K562 (cell line): ENCODE measurements around the gene PHOX2A. TPM values are rescaled to one million over a fixed set of nuclear protein-coding genes. Genes with fewer than 3 reads are reported as not detected.
"Not testable (repeated sequence)": the region's sequence is repeated elsewhere in the genome, so short reads cannot be mapped to it uniquely, and the experiment has no call there.

Experiments used
- ATAC-seq: fragments of 200-7000 bp; cut with Tn5 transposase; 3 replicates; pipeline ENCODE4 v1.9.1; 2020; ENCODE audit warnings: moderate library complexity
- BruUV-seq: library from RNA; stranded (reverse); fragments of 400-500 nt; replicated peaks from 2 replicates; lab custom pipeline; 2021; lab: Mats Ljungman, UMichigan
- CTCF ChIA-PET: fragments of 300-600 bp; formaldehyde crosslinking; extraction: SDS; loops from one replicate; lab custom pipeline; 2021; ENCODE audit warnings: low intra/inter-chr PET ratio; lab: Yijun Ruan, JAX
- POLR2A ChIA-PET: fragments of 300-600, 350-650 bp; sonication (Branson Sonifier 250); formaldehyde crosslinking; extraction: SDS; loops from one replicate; lab custom pipeline; 2021; ENCODE audit warnings: antibody characterized with exemption, inconsistent platforms; lab: Yijun Ruan, JAX
- DNase-seq, 4 experiments: peaks; one replicate each; pipeline versions ENCODE4 v3.0.0 to v3.0.0-alpha.2; 2011 to 2018; ENCODE audit warnings: low spot score in 3 of 4, mixed read lengths in 3 of 4; ENCODE audit errors: extremely low read depth in 1 of 4
- FAIRE-seq: peaks from 2 replicates; lab custom pipeline; 2011; peaks lifted over from hg19 to GRCh38; lab: Jason Lieb, UNC
- H2AFZ ChIP-seq: 2 replicates; pipeline ENCODE4 v1.6.0; 2011; ENCODE audit warnings: low read depth, low read length, control low read depth, inconsistent platforms
- H3K27ac ChIP-seq: fragments of 200-600 bp; 3 replicates; pipeline ENCODE4 v1.8.0; 2011; ENCODE audit warnings: low read depth, mild to moderate bottlenecking, control low read depth, inconsistent platforms, low read length, moderate library complexity, mixed read lengths; ENCODE audit errors: extremely low read depth
- H3K27me3 ChIP-seq, 2 experiments: fragments of 300-600 bp in 1 of 2; 2 replicates in 1 of 2; 3 replicates in 1 of 2; pipeline versions ENCODE4 v1.6.0 to v1.8.0; 2011; ENCODE audit warnings: inconsistent platforms in 2 of 2, low read length in 2 of 2, mild to moderate bottlenecking in 1 of 2, mixed read lengths in 1 of 2, moderate library complexity in 1 of 2; ENCODE audit not compliant: control insufficient read depth in 2 of 2, insufficient read depth in 2 of 2
- H3K36me3 ChIP-seq: fragments of 300-600 bp; 3 replicates; pipeline ENCODE4 v1.8.0; 2011; ENCODE audit warnings: mild to moderate bottlenecking, low read length, inconsistent platforms; ENCODE audit not compliant: control insufficient read depth, insufficient read depth
- H3K4me1 ChIP-seq, 2 experiments: fragments of 200-600 bp in 1 of 2; replicated peaks in 1 of 2; 2 replicates in 1 of 2; 3 replicates in 1 of 2; pipeline versions ENCODE4 v1.5.1 to v1.8.0; 2011; ENCODE audit warnings: inconsistent platforms in 2 of 2, low read length in 2 of 2, mild to moderate bottlenecking in 1 of 2, mixed read lengths in 1 of 2, moderate library complexity in 1 of 2; ENCODE audit not compliant: control insufficient read depth in 2 of 2, insufficient read depth in 2 of 2
- H3K4me2 ChIP-seq: 2 replicates; pipeline ENCODE4 v1.6.1; 2011; ENCODE audit warnings: low read length, control low read depth, inconsistent platforms, mixed read lengths; ENCODE audit not compliant: insufficient read depth
- H3K4me3 ChIP-seq: fragments of 200-600 bp; sonication (generic), shearing (Covaris generic); 2 replicates; pipeline ENCODE4 v1.5.1; 2016; ENCODE audit warnings: control low read depth, inconsistent platforms
- H3K79me2 ChIP-seq: fragments of 200-600 bp; 3 replicates; pipeline ENCODE4 v1.8.0; 2011; ENCODE audit warnings: low read length, inconsistent platforms; ENCODE audit not compliant: control insufficient read depth, insufficient read depth
- H3K9ac ChIP-seq, 2 experiments: 2 replicates each; pipeline versions ENCODE4 v1.6.0 to v1.6.1; 2011; ENCODE audit warnings: low read depth in 2 of 2, low read length in 2 of 2, control low read depth in 1 of 2, inconsistent platforms in 1 of 2, mild to moderate bottlenecking in 1 of 2, mixed read lengths in 1 of 2; ENCODE audit not compliant: insufficient read depth in 1 of 2
- H3K9me1 ChIP-seq: one replicate; pipeline ENCODE4 v1.6.0; 2011; ENCODE audit warnings: inconsistent platforms, mild to moderate bottlenecking, low read length, moderate library complexity; ENCODE audit not compliant: control insufficient read depth, insufficient read depth
- H3K9me3 ChIP-seq: replicated peaks from 2 replicates; pipeline ENCODE4 v1.5.1; 2011; ENCODE audit warnings: low read depth, low read length, inconsistent platforms; ENCODE audit not compliant: control insufficient read depth, insufficient read depth
- H4K20me1 ChIP-seq: replicated peaks from 2 replicates; pipeline ENCODE4 v1.6.1; 2011; ENCODE audit warnings: low read length, inconsistent platforms, mixed read lengths; ENCODE audit not compliant: control insufficient read depth, insufficient read depth
- CC2D1A ChIP-seq: fragments of 450-650 bp; IDR thresholded peaks from 2 replicates; pipeline ENCODE4 v1.6.1; 2017; ENCODE audit warnings: mild to moderate bottlenecking
- CEBPB ChIP-seq: fragments of 450-650 bp; IDR thresholded peaks from 2 replicates; pipeline ENCODE4 v1.6.1; 2016; ENCODE audit warnings: missing genetic modification characterization, missing compliant biosample characterization
- CEBPG ChIP-seq, 3 experiments: fragments of 200-800 bp in 1 of 3; sonication (Bioruptor generic) in 1 of 3; sonication (generic) in 1 of 3; formaldehyde crosslinking in 1 of 3; IDR thresholded peaks in 2 of 3; conservative IDR thresholded peaks in 1 of 3; 2 replicates each; pipeline versions ENCODE4 v1.6.1 to v1.8.0; 2016 to 2022; ENCODE audit warnings: missing compliant biosample characterization in 2 of 3, missing genetic modification characterization in 2 of 3, mild to moderate bottlenecking in 1 of 3, missing genetic modification reagents in 1 of 3
- HLTF ChIP-seq: fragments of 450-650 bp; IDR thresholded peaks from 2 replicates; pipeline ENCODE4 v1.6.1; 2016
- KDM1A ChIP-seq, 2 experiments: fragments of 450-650 bp; IDR thresholded peaks; 2 replicates each; pipeline ENCODE4 v1.6.1; 2016; ENCODE audit warnings: mild to moderate bottlenecking in 2 of 2
- NBN ChIP-seq: fragments of 450-650 bp; IDR thresholded peaks from 2 replicates; pipeline ENCODE4 v1.6.1; 2016; ENCODE audit warnings: low read depth, mild to moderate bottlenecking
- RAD21 ChIP-seq, 2 experiments: fragments of 250-450 bp in 1 of 2; fragments of 450-650 bp in 1 of 2; sonication (Bioruptor Pico) in 1 of 2; formaldehyde crosslinking in 1 of 2; IDR thresholded peaks in 1 of 2; conservative IDR thresholded peaks in 1 of 2; 2 replicates each; pipeline versions ENCODE4 v1.4.0 to v1.8.0; 2020 to 2022; ENCODE audit warnings: mild to moderate bottlenecking in 2 of 2, moderate library complexity in 1 of 2
- SMC3 ChIP-seq: conservative IDR thresholded peaks from 2 replicates; pipeline ENCODE4 v1.6.1; 2011; ENCODE audit warnings: low read depth, low read length, improper control_type of control experiment; ENCODE audit not compliant: insufficient read depth
- ZNF24 ChIP-seq: fragments of 450-650 bp; IDR thresholded peaks from 2 replicates; pipeline ENCODE4 v1.6.1; 2016
- ZNF384 ChIP-seq: IDR thresholded peaks from 2 replicates; pipeline ENCODE4 v1.6.1; 2012; ENCODE audit warnings: low read depth, low read length, improper control_type of control experiment
- WGBS: fragments of 100-300 bp; shearing (Covaris generic); methylation state at CpG from one replicate; pipeline ENCODE4 v1.1.6; 2016; ENCODE audit warnings: low coverage, mixed read lengths; ENCODE audit not compliant: insufficient coverage; ENCODE audit errors: missing lambda C conversion rate; 5-methylcytosine and 5-hydroxymethylcytosine counted together
- in situ Hi-C: fragments of 300-500 bp; cut with MboI; formaldehyde crosslinking; loops from 4 replicates; pipeline ENCODE4 v1.15.0; 2018; ENCODE audit warnings: inconsistent platforms, mixed read lengths
- intact Hi-C: fragments of 100-400 bp; cut with micrococcal nuclease; formaldehyde crosslinking; loops from 2 replicates; pipeline ENCODE4 v1.14.2; 2022
- polyA plus RNA-seq, 8 experiments: library from polyadenylated mRNA; depleted of rRNA in 4 of 8; stranded (reverse) in 5 of 8; unstranded in 3 of 8; fragments of >200 nt; fragmentation: Nextera tagmentation in 2 of 8; fragmentation: Illumina TruSeq in 1 of 8; extraction: Ambion mirVana in 2 of 8; extraction: Trizol in 1 of 8; gene quantifications; 2 replicates each; pipeline versions ENCODE4 v1.2.1 to v1.2.3, GENCODE V29; 2011 to 2014; ENCODE audit warnings: inconsistent platforms in 1 of 8, missing spikeins in 1 of 8
- total RNA-seq, 7 experiments: library from RNA; depleted of rRNA in 6 of 7; stranded (reverse); fragments of >200 nt in 6 of 7; fragmentation: Illumina TruSeq in 2 of 7; extraction: Trizol in 2 of 7; gene quantifications; 2 replicates each; pipeline versions ENCODE4 v1.2.1 to v1.2.3, GENCODE V29; 2011 to 2021; ENCODE audit warnings: low replicate concordance in 1 of 7
- TF ChIP-seq, protein P1 (sequence below): IDR thresholded peaks from 2 replicates; pipeline ENCODE4 v1.6.1; 2011; ENCODE audit warnings: borderline replicate concordance, low read depth, mild to moderate bottlenecking, moderate library complexity, low read length; ENCODE audit not compliant: insufficient read depth, poor library complexity, severe bottlenecking
- TF ChIP-seq, protein P2 (sequence below), 3 experiments: IDR thresholded peaks in 2 of 3; conservative IDR thresholded peaks in 1 of 3; 2 replicates each; pipeline ENCODE4 v1.5.1; 2011 to 2012; ENCODE audit warnings: low read length in 3 of 3, mild to moderate bottlenecking in 3 of 3, control low read depth in 2 of 3, improper control_type of control experiment in 1 of 3, inconsistent platforms in 1 of 3, low read depth in 1 of 3, mixed read lengths in 1 of 3, moderate library complexity in 1 of 3; ENCODE audit not compliant: insufficient read depth in 2 of 3

The PHOX2A gene
- total and polyA plus RNA-seq, 9 of the 15 experiments (the other 6 are each of a cell fraction or from before 2014, with no cell fraction given) = not detected

DNA sequence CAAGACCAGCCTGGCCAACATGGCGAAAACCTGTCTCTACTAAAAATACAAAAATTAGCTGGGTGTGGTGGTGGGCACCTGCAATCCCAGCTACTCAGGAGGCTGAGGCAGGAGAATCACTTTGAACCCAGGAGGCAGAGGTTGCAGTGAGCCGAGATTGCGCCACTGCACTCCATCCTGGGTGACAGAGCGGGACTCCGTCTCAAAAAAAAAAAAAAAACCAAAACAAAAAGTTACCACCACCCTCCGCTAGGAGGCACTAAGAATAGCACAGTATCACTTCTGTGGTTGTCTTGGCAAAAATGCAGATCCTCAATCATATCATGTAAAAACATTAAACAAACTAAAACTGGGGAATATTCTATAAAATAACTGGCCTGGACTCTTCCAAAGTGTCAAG, 46.8 kb upstream of the PHOX2A start:
- POLR2A ChIA-PET, in situ Hi-C loops: not testable (repeated sequence)
- peak; percentile 87 for FAIRE-seq
- TF ChIP-seq CEBPB (tag) (peak; percentile 88), ZNF384 (peak; percentile 97), CEBPG (CRISPR knock-in tag; IDR thresholded peaks at IDR 0.05) (peak; percentile 26; the same call in 1 of the 2 replicates), CEBPG (tag; conservative IDR thresholded peaks at IDR 0.05 in 1 of 2, IDR thresholded peaks at IDR 0.05 in 1 of 2) (peak; percentile 35 to 64; a peak in 3 of 4 replicates), HLTF (0 out of 2 replicates have a peak, but pooled peaks have one; percentile 36), RAD21 (CRISPR knock-in tag; conservative IDR thresholded peaks at IDR 0.05 in 1 of 2, IDR thresholded peaks at IDR 0.05 in 1 of 2) (peak in 1 of 2 experiments; percentile 64; a peak in 2 of 4 replicates), ZNF24 (0 out of 2 replicates have a peak, but pooled peaks have one; percentile 9), SMC3 (peak; percentile 31; the same call in 1 of the 2 replicates), NBN (0 out of 2 replicates have a peak, but pooled peaks have one; percentile 37), KDM1A (IDR thresholded peaks at IDR 0.05) (peak; percentile 38 to 49; a peak in 2 of 4 replicates), CC2D1A (0 out of 2 replicates have a peak, but pooled peaks have one; percentile 23)
- TF ChIP-seq, protein P1, sequence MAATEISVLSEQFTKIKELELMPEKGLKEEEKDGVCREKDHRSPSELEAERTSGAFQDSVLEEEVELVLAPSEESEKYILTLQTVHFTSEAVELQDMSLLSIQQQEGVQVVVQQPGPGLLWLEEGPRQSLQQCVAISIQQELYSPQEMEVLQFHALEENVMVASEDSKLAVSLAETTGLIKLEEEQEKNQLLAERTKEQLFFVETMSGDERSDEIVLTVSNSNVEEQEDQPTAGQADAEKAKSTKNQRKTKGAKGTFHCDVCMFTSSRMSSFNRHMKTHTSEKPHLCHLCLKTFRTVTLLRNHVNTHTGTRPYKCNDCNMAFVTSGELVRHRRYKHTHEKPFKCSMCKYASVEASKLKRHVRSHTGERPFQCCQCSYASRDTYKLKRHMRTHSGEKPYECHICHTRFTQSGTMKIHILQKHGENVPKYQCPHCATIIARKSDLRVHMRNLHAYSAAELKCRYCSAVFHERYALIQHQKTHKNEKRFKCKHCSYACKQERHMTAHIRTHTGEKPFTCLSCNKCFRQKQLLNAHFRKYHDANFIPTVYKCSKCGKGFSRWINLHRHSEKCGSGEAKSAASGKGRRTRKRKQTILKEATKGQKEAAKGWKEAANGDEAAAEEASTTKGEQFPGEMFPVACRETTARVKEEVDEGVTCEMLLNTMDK = peak; percentile 4
- TF ChIP-seq, protein P2, sequence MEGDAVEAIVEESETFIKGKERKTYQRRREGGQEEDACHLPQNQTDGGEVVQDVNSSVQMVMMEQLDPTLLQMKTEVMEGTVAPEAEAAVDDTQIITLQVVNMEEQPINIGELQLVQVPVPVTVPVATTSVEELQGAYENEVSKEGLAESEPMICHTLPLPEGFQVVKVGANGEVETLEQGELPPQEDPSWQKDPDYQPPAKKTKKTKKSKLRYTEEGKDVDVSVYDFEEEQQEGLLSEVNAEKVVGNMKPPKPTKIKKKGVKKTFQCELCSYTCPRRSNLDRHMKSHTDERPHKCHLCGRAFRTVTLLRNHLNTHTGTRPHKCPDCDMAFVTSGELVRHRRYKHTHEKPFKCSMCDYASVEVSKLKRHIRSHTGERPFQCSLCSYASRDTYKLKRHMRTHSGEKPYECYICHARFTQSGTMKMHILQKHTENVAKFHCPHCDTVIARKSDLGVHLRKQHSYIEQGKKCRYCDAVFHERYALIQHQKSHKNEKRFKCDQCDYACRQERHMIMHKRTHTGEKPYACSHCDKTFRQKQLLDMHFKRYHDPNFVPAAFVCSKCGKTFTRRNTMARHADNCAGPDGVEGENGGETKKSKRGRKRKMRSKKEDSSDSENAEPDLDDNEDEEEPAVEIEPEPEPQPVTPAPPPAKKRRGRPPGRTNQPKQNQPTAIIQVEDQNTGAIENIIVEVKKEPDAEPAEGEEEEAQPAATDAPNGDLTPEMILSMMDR (IDR thresholded peaks at IDR 0.05 in 2 of 3, conservative IDR thresholded peaks at IDR 0.05 in 1 of 3; ENCODE audit: insufficient read depth in 2 of 3, low read depth in 1 of 3, low read length in 3 of 3) = peak; percentile 58 to 73 (median 58); a peak in 5 of 6 replicates

More for the DNA sequence above, 46.8 kb upstream of the PHOX2A start:
- H3K27me3 ChIP-seq, H3K4me3 ChIP-seq, H4K20me1 ChIP-seq, H3K27ac ChIP-seq, H3K9ac ChIP-seq, H2AFZ ChIP-seq, H3K4me1 ChIP-seq, BruUV-seq, H3K9me3 ChIP-seq, H3K4me2 ChIP-seq, H3K79me2 ChIP-seq, H3K9me1 ChIP-seq: not testable (repeated sequence)
- DNase-seq (peak; percentile 34 to 56 (median 46)), ATAC-seq (peak; percentile 84)
- intact Hi-C loops = loop anchor here (2.0 to 5.0 kb wide), 2 partner anchors 124 to 142 kb away; partner anchors contain the start of gene CLPB
- CTCF ChIA-PET = interaction anchor here (0.6 to 1.4 kb wide), 2 partner anchors 124 to 141 kb away, joined by 3 to 8 read pairs; no protein-coding TSS in a partner anchor
- WGBS = 0% methylated on average over 1 of the region's 6 CpGs
- peaks cover 19% of the 10 kb centered on the region; the same call in 1 of the 3 replicates for H3K36me3 ChIP-seq
